ENCODE data around the gene IRF2BP1.
"Not testable (repeated sequence)": the region's sequence is repeated elsewhere in the genome, so short reads cannot be mapped to it uniquely, and the experiment has no call there.

IRF2BP1 gene

GRCh38 chr19:45874620-45874966 lies 11.3 kb downstream of the IRF2BP1 start:
- no peak overlapping the region for H3K4me3 ChIP-seq (ENCODE audit: low read depth, low read length)
- TF ChIP-seq, protein P1, sequence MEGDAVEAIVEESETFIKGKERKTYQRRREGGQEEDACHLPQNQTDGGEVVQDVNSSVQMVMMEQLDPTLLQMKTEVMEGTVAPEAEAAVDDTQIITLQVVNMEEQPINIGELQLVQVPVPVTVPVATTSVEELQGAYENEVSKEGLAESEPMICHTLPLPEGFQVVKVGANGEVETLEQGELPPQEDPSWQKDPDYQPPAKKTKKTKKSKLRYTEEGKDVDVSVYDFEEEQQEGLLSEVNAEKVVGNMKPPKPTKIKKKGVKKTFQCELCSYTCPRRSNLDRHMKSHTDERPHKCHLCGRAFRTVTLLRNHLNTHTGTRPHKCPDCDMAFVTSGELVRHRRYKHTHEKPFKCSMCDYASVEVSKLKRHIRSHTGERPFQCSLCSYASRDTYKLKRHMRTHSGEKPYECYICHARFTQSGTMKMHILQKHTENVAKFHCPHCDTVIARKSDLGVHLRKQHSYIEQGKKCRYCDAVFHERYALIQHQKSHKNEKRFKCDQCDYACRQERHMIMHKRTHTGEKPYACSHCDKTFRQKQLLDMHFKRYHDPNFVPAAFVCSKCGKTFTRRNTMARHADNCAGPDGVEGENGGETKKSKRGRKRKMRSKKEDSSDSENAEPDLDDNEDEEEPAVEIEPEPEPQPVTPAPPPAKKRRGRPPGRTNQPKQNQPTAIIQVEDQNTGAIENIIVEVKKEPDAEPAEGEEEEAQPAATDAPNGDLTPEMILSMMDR (IDR thresholded peaks at IDR 0.05; ENCODE audit: insufficient read depth, low read depth, low read length, missing control alignments) = no peak
- no peak for DNase-seq (ENCODE audit: low read depth)

DNA sequence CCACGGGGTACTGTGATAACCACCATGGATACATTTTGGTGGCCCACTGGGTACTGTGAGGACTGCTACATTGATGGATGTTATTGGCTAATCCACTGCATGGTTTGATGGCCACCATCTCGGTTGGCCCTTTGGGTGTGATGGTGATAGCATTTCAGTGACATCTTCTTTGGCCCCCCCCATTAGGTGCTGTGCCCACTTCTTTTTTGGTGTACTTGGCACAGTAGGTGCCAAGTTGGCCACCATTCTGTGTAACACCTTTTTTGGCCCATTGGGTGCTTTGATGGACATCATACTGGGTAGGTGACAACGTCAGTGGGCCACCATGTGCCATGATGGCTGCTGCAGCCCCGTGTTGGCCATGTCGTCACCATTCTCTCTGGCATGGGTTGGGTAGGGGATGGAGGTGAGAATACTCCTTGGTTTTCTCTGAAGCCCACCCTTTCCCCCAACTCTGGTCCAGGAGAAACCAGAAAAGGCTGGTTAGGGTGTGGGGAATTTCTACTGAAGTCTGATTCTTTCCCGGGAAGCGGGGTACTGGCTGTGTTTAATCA lies 12.6 kb downstream of the IRF2BP1 start:
- H3K4me3 ChIP-seq (ENCODE audit: low read depth, low read length) = no peak overlapping the region
- TF ChIP-seq, protein P1 (IDR thresholded peaks at IDR 0.05; ENCODE audit: insufficient read depth, low read depth, low read length, missing control alignments) = no peak
- DNase-seq (ENCODE audit: low read depth) = no peak

DNA sequence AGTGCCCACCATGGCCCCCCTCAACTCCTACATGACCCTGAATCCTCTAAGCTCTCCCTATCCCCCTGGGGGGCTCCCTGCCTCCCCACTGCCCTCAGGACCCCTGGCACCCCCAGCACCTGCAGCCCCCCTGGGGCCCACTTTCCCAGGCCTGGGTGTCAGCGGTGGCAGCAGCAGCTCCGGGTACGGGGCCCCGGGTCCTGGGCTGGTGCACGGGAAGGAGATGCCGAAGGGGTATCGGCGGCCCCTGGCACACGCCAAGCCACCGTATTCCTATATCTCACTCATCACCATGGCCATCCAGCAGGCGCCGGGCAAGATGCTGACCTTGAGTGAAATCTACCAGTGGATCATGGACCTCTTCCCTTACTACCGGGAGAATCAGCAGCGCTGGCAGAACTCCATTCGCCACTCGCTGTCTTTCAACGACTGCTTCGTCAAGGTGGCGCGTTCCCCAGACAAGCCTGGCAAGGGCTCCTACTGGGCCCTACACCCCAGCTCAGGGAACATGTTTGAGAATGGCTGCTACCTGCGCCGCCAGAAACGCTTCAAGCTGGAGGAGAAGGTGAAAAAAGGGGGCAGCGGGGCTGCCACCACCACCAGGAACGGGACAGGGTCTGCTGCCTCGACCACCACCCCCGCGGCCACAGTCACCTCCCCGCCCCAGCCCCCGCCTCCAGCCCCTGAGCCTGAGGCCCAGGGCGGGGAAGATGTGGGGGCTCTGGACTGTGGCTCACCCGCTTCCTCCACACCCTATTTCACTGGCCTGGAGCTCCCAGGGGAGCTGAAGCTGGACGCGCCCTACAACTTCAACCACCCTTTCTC lies 13.6 kb downstream of the IRF2BP1 start:
- no peak for DNase-seq (ENCODE audit: low read depth)
- TF ChIP-seq, protein P1 (IDR thresholded peaks at IDR 0.05; ENCODE audit: insufficient read depth, low read depth, low read length, missing control alignments) = no peak
- H3K4me3 ChIP-seq (ENCODE audit: low read depth, low read length) = no peak overlapping the region

GRCh38 chr19:45870798-45871197 lies 15.1 kb downstream of the IRF2BP1 start:
- no peak for DNase-seq (ENCODE audit: low read depth)
- TF ChIP-seq, protein P1 (IDR thresholded peaks at IDR 0.05; ENCODE audit: insufficient read depth, low read depth, low read length, missing control alignments) = no peak
- H3K4me3 ChIP-seq (ENCODE audit: low read depth, low read length) = no peak overlapping the region

- not testable (repeated sequence) for DNase-seq (ENCODE audit: low read depth)
Observed at GRCh38 chr19:45867241-45867640, 18.7 kb downstream of the IRF2BP1 start.

DNA sequence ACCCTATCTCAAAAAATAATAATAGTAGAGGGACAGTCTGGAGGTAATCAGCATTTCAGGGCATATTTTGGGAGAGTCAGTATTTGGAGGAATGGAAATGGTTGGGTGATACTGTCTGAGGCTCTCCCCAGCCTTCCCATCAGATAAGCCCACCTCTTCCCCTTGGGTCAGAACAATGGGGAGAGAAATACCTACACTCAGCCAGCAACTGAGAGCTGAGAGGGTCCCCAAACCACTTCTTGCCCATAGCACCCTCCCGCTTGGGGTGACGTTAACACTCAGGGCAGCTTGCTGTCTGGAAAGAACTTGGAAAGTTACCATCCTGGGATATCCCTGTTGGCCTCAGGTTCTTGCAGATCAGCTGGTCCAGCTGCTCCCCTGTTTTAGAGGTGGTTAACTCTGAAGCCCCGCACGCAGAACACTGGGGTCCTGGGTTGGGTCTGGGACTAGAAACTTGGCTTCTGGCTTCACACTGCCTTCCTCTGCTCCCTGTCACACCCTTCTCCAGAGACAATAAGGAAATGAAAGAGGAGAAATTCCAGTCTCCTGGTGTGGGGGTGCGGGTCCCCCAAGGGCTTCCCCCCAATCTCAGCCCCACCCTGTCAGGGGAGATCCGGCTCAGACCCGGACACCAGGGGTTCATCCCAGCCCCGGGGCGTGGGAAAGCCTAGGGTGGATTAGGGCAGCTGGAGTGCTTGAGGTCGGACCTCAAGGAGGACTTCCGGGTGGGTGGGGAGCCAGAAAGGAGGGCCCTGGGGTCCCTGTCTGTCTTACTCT lies 19.4 kb downstream of the IRF2BP1 start:
- no peak for DNase-seq (ENCODE audit: low read depth)
- no peak overlapping the region for H3K4me3 ChIP-seq (ENCODE audit: low read depth, low read length)
- TF ChIP-seq, protein P1 (IDR thresholded peaks at IDR 0.05; ENCODE audit: insufficient read depth, low read depth, low read length, missing control alignments) = no peak

More at GRCh38 chr19:45867241-45867640, 18.7 kb downstream of the IRF2BP1 start:
- not testable (repeated sequence) for H3K4me3 ChIP-seq (ENCODE audit: low read depth, low read length)

DNA sequence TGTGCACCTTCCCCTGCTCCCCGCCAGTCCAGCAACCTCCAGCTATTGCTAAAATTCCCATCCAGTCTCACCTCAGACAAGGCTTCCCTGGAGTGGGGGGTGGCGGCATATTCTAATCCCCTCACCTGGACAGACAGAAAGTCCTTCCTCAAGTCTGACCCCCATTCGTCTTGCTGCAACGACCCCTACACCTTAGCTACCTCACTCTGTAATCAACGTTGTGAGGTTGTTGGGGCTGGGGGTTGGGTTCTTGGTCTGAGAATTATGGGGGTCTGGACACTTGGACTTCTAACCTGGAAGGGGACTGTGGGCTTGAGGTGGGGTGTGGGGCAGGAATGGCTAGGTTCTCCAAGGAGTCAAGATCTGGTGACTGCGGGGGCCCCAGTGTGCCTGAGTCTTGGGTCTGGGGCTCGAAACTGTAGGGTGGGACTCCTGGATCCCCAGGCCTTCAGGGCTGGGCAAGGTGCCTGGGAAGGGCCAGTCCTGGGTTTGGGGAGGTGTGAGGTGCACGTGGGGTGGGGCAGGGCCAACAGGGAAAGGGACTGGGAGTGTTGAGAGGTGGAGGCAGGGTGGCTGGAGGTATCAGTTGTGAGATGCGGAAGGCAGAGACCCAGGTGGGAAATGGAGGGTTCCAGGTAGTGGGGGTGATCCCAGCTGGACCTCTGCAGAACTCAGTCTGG lies 20.5 kb downstream of the IRF2BP1 start:
- TF ChIP-seq, protein P1 (IDR thresholded peaks at IDR 0.05; ENCODE audit: insufficient read depth, low read depth, low read length, missing control alignments) = no peak
- no peak for DNase-seq (ENCODE audit: low read depth)
- no peak overlapping the region for H3K4me3 ChIP-seq (ENCODE audit: low read depth, low read length)

All from GM12865 (cell line).